ENCODE measurements around the gene EPHA2. TPM values are rescaled to one million over a fixed set of nuclear protein-coding genes. Genes with fewer than 3 reads are reported as not detected.
"Not testable (repeated sequence)": the region's sequence is repeated elsewhere in the genome, so short reads cannot be mapped to it uniquely, and the experiment has no call there.

Gene EPHA2
- total RNA-seq, 1 donor from 2014 or later, result 44.8 TPM

DNA sequence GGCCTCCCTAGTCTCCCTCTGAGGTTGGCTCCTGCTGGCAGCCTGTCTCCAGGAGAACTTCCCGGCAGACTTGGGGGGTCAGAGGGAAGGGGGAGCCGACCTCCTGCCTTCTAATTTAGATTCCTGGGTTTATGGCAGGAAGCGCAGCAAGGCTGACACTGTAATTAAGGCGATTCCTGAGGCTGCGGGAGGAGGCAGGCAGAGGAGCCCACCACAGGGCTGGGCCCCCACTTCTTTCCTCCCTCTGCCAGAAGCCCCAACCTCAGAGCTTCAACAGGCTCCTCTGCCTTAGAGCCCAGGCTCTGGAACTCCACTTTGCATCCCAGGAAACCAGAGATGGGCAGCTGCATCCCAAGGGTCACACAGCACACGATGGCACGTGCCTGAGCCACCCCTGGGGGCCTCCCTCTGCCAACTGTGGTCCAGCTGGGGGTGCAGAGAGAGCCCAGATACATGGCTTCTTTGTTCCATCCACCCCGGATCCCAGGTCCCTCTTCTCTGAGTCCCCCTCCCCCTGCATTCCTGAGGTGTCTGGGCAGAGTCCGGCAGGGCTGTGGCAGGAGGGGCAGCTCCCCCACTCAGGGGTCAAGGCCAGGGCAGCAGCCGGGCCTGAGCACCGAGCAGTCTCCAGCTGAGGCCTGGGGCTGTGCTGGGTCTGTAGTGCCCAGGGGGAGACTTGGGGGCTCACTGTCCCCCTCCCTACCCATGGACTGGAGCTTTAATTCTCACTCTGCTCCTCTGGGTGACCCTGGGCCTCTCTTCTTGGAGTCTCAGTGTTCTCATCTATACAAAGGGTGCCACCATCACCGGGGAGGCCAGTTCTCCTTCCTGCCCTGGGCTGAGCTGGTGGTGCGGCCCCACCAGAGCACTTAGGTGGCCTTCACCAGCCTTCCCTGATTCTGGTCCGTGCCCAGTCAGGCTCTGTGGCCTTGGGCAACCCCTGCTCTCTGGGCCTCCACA, 43.0 kb downstream of the EPHA2 start:
- Histone ChIP-seq H3K36me3 (no peaks in the 10 kb centered on the region), H3K9me3 (peaks cover 7% of the 10 kb centered on the region), H3K27ac (no peak overlapping the region), H3K4me1 (no peaks in the 10 kb centered on the region), H3K4me3 (no peak overlapping the region), H3K27me3 (no peaks in the 10 kb centered on the region)
- DNase-seq (no peak), ATAC-seq (peak; percentile 25)
- no peak for TF ChIP-seq CTCF (IDR thresholded peaks at IDR 0.05)
- intact Hi-C loops (cut with DNase I), result no loop called here

DNA sequence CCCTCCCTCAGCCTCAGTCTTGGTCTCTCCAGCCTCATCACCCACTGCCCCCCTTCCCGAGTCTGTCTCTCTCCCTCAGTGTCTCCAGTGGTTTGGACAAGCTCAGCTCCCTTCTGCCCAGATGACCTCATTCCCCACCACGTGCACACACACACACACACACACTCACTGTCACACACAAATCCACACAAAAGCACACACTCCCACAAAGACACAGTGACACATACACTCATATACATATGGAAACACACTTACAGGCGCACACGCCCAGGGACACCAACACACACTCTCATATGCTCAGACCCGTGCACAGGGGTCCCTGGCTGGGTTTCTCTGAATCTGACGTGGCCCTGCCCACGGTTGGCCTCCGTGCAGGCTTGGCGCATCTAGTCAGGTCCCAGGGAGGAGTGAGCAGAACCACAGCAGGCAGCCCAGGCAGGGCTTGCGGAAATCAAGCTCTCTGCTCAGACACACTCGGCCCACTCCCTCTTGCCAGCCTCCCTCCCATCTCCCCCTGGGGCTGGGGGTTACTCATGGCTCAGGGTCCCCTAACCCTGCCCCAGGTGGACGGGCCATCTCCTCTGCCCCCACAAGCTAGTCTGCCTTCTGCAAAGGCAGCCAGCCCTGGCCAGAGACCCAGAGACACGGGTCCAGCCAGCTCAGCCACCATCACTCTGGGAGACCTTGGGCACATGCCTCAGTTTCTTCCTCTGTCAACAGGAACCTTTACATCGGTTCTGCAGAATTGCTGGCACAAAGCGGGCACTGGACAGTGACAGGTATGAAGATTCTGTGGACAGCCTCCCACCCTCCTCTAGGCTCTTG, 43.9 kb downstream of the EPHA2 start:
- ATAC-seq (no peak), DNase-seq (no peak)
- intact Hi-C loops (cut with DNase I), result no loop called here
- no peaks in the 10 kb centered on the region for H3K4me1 ChIP-seq
- TF ChIP-seq CTCF (IDR thresholded peaks at IDR 0.05), result no peak
- H3K9me3 ChIP-seq, result peaks cover 7% of the 10 kb centered on the region
- no peak overlapping the region for H3K4me3 ChIP-seq
- no peak overlapping the region for H3K27ac ChIP-seq
- no peaks in the 10 kb centered on the region for H3K36me3 ChIP-seq
- no peaks in the 10 kb centered on the region for H3K27me3 ChIP-seq

DNA sequence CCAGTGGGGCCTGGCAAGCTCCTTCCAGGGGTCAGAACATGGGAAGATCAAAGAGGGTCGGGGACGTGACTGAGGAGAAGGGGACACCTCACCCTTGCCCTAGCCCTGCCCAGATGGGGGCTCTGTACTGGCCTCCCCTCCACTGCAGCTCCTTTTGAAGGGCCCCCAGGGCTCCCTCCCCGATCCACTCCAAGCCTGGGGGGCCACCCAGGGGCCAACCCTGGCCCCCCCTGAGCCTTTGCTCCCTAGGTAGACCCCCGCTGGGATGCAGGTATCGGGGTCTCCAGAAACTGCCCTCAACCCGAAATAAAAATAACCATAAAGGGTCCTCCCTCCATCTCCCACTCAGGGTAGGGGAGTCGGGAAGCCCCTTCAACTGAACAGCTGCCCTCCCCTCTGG, 45.0 kb downstream of the EPHA2 start:
- ATAC-seq (no peak), DNase-seq (no peak)
- Histone ChIP-seq H3K27ac (no peak overlapping the region), H3K27me3 (no peaks in the 10 kb centered on the region), H3K4me3 (no peak overlapping the region), H3K4me1 (no peaks in the 10 kb centered on the region), H3K9me3 (peaks cover 7% of the 10 kb centered on the region), H3K36me3 (no peaks in the 10 kb centered on the region)
- intact Hi-C loops (cut with DNase I), result no loop called here
- no peak for TF ChIP-seq CTCF (IDR thresholded peaks at IDR 0.05)

GRCh38 chr1:16110456-16110855, 45.4 kb downstream of the EPHA2 start:
- Histone ChIP-seq H3K4me3 (no peak overlapping the region), H3K4me1 (no peaks in the 10 kb centered on the region), H3K27ac (no peak overlapping the region), H3K9me3 (peaks cover 7% of the 10 kb centered on the region), H3K27me3 (no peaks in the 10 kb centered on the region), H3K36me3 (no peaks in the 10 kb centered on the region)
- ATAC-seq (no peak), DNase-seq (no peak)
- intact Hi-C loops (cut with DNase I), result no loop called here
- TF ChIP-seq CTCF (IDR thresholded peaks at IDR 0.05), result no peak

DNA sequence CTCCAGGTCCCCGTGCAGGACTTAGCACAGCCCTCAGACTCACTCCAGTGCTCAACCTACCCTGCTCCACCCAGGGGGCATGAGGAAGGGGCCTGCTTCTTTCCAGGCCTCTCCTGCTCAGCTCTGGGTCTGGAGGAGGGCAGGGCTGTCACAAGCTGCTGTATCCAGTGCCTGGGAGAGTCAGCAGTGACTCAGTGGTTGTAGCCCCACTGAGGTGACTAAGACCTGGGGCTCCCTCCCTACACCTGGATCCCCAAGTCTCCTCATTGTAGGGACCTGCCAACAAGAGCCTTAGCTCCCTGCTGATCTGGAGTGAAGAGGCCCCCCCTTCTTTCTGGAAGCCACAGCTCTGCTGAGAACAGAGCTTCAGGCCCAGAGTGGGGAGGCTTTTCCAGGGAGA, 46.3 kb downstream of the EPHA2 start:
- H3K4me3 ChIP-seq, result no peak overlapping the region
- DNase-seq (no peak), ATAC-seq (peak; percentile 22)
- H3K36me3 ChIP-seq, result no peaks in the 10 kb centered on the region
- H3K27me3 ChIP-seq, result no peaks in the 10 kb centered on the region
- H3K27ac ChIP-seq, result no peak overlapping the region
- TF ChIP-seq CTCF (IDR thresholded peaks at IDR 0.05), result no peak
- H3K9me3 ChIP-seq, result peaks cover 7% of the 10 kb centered on the region
- intact Hi-C loops (cut with DNase I), result no loop called here
- no peaks in the 10 kb centered on the region for H3K4me1 ChIP-seq

- H3K36me3 ChIP-seq; H3K9me3 ChIP-seq; H3K4me1 ChIP-seq; ATAC-seq; H3K4me3 ChIP-seq; DNase-seq; H3K27me3 ChIP-seq; H3K27ac ChIP-seq; intact Hi-C loops (cut with DNase I): not testable (repeated sequence)
These were observed 48.8 kb downstream of the EPHA2 start for GRCh38 chr1:16107039-16107438.
